ENCODE measurements around the gene ISY1.

Gene ISY1

GRCh38 chr3:129122412-129123011, 38.4 kb downstream of the ISY1 start:
- Histone ChIP-seq H3K9ac (ENCODE audit: insufficient read length, low read depth) (peak overlapping the region; percentile 87), H3K36me3 (ENCODE audit: insufficient read depth, insufficient read length, low read length) (peaks cover 19% of the 10 kb centered on the region), H3K4me1 (ENCODE audit: insufficient read depth, insufficient read length) (peaks cover 20% of the 10 kb centered on the region), H3K9me3 (ENCODE audit: insufficient read depth, low read length) (no peaks in the 10 kb centered on the region), H3K27me3 (ENCODE audit: insufficient read depth, insufficient read length) (peaks cover 4% of the 10 kb centered on the region), H3K4me3 (ENCODE audit: insufficient read length, low read depth) (peak overlapping the region; percentile 53)
- DNase-seq (ENCODE audit: low read depth, low spot score) = no peak
- TF ChIP-seq ZNF274 (IDR thresholded peaks at IDR 0.05; ENCODE audit: low read depth, low read length) = no peak
- no peak for TF ChIP-seq YY1 (IDR thresholded peaks at IDR 0.05; ENCODE audit: insufficient read depth, insufficient read length)
- TF ChIP-seq SUZ12 (IDR thresholded peaks at IDR 0.05; ENCODE audit: extremely low read depth, insufficient read depth, insufficient read length) = no peak

- Histone ChIP-seq H3K36me3 (ENCODE audit: insufficient read depth, insufficient read length, low read length) (peaks cover 15% of the 10 kb centered on the region), H3K9ac (ENCODE audit: insufficient read length, low read depth) (peak within 1 kb of the TSS; percentile 87), H3K9me3 (ENCODE audit: insufficient read depth, low read length) (no peaks in the 10 kb centered on the region), H3K4me3 (ENCODE audit: insufficient read length, low read depth) (peak within 1 kb of the TSS; percentile 79), H3K4me1 (ENCODE audit: insufficient read depth, insufficient read length) (peaks cover 20% of the 10 kb centered on the region), H3K27me3 (ENCODE audit: insufficient read depth, insufficient read length) (peaks cover 4% of the 10 kb centered on the region)
- TF ChIP-seq YY1 (IDR thresholded peaks at IDR 0.05; ENCODE audit: insufficient read depth, insufficient read length) (no peak), SUZ12 (IDR thresholded peaks at IDR 0.05; ENCODE audit: extremely low read depth, insufficient read depth, insufficient read length) (no peak), ZNF274 (IDR thresholded peaks at IDR 0.05; ENCODE audit: low read depth, low read length) (no peak)
- DNase-seq (ENCODE audit: low read depth, low spot score) = peak; percentile 94
Observed at GRCh38 chr3:129121792-129122411, 39.0 kb downstream of the ISY1 start, which contains the start of gene RAB43. TSS of gene RAB43 (minus strand) at chr3:129121804. CDS start at chr3:129121489, 315 bp downstream.

GRCh38 chr3:129121016-129121791, 39.7 kb downstream of the ISY1 start:
- H3K4me1 ChIP-seq (ENCODE audit: insufficient read depth, insufficient read length) = peaks cover 23% of the 10 kb centered on the region
- peak overlapping the region; percentile 79 for H3K4me3 ChIP-seq (ENCODE audit: insufficient read length, low read depth)
- peak overlapping the region; percentile 85 for H3K9ac ChIP-seq (ENCODE audit: insufficient read length, low read depth)
- TF ChIP-seq ZNF274 (IDR thresholded peaks at IDR 0.05; ENCODE audit: low read depth, low read length) = no peak
- TF ChIP-seq YY1 (IDR thresholded peaks at IDR 0.05; ENCODE audit: insufficient read depth, insufficient read length) = no peak
- TF ChIP-seq SUZ12 (IDR thresholded peaks at IDR 0.05; ENCODE audit: extremely low read depth, insufficient read depth, insufficient read length) = no peak
- no peak for DNase-seq (ENCODE audit: low read depth, low spot score)
- peaks cover 10% of the 10 kb centered on the region for H3K36me3 ChIP-seq (ENCODE audit: insufficient read depth, insufficient read length, low read length)
- no peaks in the 10 kb centered on the region for H3K9me3 ChIP-seq (ENCODE audit: insufficient read depth, low read length)
- H3K27me3 ChIP-seq (ENCODE audit: insufficient read depth, insufficient read length) = peaks cover 4% of the 10 kb centered on the region

GRCh38 chr3:129120254-129121004, 40.4 kb downstream of the ISY1 start:
- peak overlapping the region; percentile 79 for H3K4me3 ChIP-seq (ENCODE audit: insufficient read length, low read depth)
- H3K27me3 ChIP-seq (ENCODE audit: insufficient read depth, insufficient read length) = peaks cover 4% of the 10 kb centered on the region
- peak overlapping the region; percentile 85 for H3K9ac ChIP-seq (ENCODE audit: insufficient read length, low read depth)
- H3K36me3 ChIP-seq (ENCODE audit: insufficient read depth, insufficient read length, low read length) = peaks cover 12% of the 10 kb centered on the region
- H3K4me1 ChIP-seq (ENCODE audit: insufficient read depth, insufficient read length) = peaks cover 23% of the 10 kb centered on the region
- peak; percentile 74 for DNase-seq (ENCODE audit: low read depth, low spot score)
- H3K9me3 ChIP-seq (ENCODE audit: insufficient read depth, low read length) = no peaks in the 10 kb centered on the region
- no peak for TF ChIP-seq SUZ12 (IDR thresholded peaks at IDR 0.05; ENCODE audit: extremely low read depth, insufficient read depth, insufficient read length)
- no peak for TF ChIP-seq ZNF274 (IDR thresholded peaks at IDR 0.05; ENCODE audit: low read depth, low read length)
- no peak for TF ChIP-seq YY1 (IDR thresholded peaks at IDR 0.05; ENCODE audit: insufficient read depth, insufficient read length)

GRCh38 chr3:129119365-129120100, 41.3 kb downstream of the ISY1 start:
- no peak for DNase-seq (ENCODE audit: low read depth, low spot score)
- peak overlapping the region; percentile 15 for H3K4me3 ChIP-seq (ENCODE audit: insufficient read length, low read depth)
- no peaks in the 10 kb centered on the region for H3K9me3 ChIP-seq (ENCODE audit: insufficient read depth, low read length)
- peak overlapping the region; percentile 85 for H3K9ac ChIP-seq (ENCODE audit: insufficient read length, low read depth)
- peaks cover 4% of the 10 kb centered on the region for H3K27me3 ChIP-seq (ENCODE audit: insufficient read depth, insufficient read length)
- H3K36me3 ChIP-seq (ENCODE audit: insufficient read depth, insufficient read length, low read length) = peaks cover 15% of the 10 kb centered on the region
- TF ChIP-seq SUZ12 (IDR thresholded peaks at IDR 0.05; ENCODE audit: extremely low read depth, insufficient read depth, insufficient read length) (no peak), YY1 (IDR thresholded peaks at IDR 0.05; ENCODE audit: insufficient read depth, insufficient read length) (no peak), ZNF274 (IDR thresholded peaks at IDR 0.05; ENCODE audit: low read depth, low read length) (no peak)
- peaks cover 27% of the 10 kb centered on the region for H3K4me1 ChIP-seq (ENCODE audit: insufficient read depth, insufficient read length)

- TF ChIP-seq ZNF274 (IDR thresholded peaks at IDR 0.05; ENCODE audit: low read depth, low read length) = no peak
- TF ChIP-seq SUZ12 (IDR thresholded peaks at IDR 0.05; ENCODE audit: extremely low read depth, insufficient read depth, insufficient read length) = no peak
- TF ChIP-seq YY1 (IDR thresholded peaks at IDR 0.05; ENCODE audit: insufficient read depth, insufficient read length) = no peak
- Histone ChIP-seq H3K36me3 (ENCODE audit: insufficient read depth, insufficient read length, low read length) (peaks cover 15% of the 10 kb centered on the region), H3K27me3 (ENCODE audit: insufficient read depth, insufficient read length) (peaks cover 4% of the 10 kb centered on the region), H3K9ac (ENCODE audit: insufficient read length, low read depth) (peak overlapping the region; percentile 43), H3K4me1 (ENCODE audit: insufficient read depth, insufficient read length) (peaks cover 30% of the 10 kb centered on the region), H3K9me3 (ENCODE audit: insufficient read depth, low read length) (no peaks in the 10 kb centered on the region), H3K4me3 (ENCODE audit: insufficient read length, low read depth) (no peak overlapping the region)
- no peak for DNase-seq (ENCODE audit: low read depth, low spot score)
Observed at GRCh38 chr3:129118745-129119144, 42.1 kb downstream of the ISY1 start.
